Neutrophil (primary cell): ENCODE data around the gene PLXDC2.

Experiments used
- H3K27ac ChIP-seq: fragments of 200-600 bp; sonication (generic); 2 replicates; pipeline ENCODE4 v1.5.1; 2016; ENCODE audit warnings: mild to moderate bottlenecking, moderate library complexity
- H3K27me3 ChIP-seq: fragments of 200-600 bp; sonication (generic); 2 replicates; pipeline ENCODE4 v1.6.0; 2016; ENCODE audit warnings: mild to moderate bottlenecking
- H3K36me3 ChIP-seq: fragments of 200-600 bp; sonication (generic); 2 replicates; pipeline ENCODE4 v1.5.1; 2017
- H3K4me1 ChIP-seq, 2 experiments: fragments of 200-600 bp in 1 of 2; sonication (generic) in 1 of 2; 1 replicate in 1 of 2; 2 replicates in 1 of 2; pipeline versions ENCODE4 v1.5.1 to v1.6.1; 2013 to 2016; ENCODE audit warnings: low read depth in 1 of 2, low read length in 1 of 2, mild to moderate bottlenecking in 1 of 2, moderate library complexity in 1 of 2; ENCODE audit not compliant: control insufficient read depth in 1 of 2, insufficient read depth in 1 of 2
- H3K4me3 ChIP-seq, 2 experiments: fragments of 200-600 bp in 1 of 2; sonication (generic) in 1 of 2; 1 replicate in 1 of 2; 2 replicates in 1 of 2; pipeline ENCODE4 v1.5.1; 2013 to 2016; ENCODE audit warnings: low read depth in 1 of 2, low read length in 1 of 2, mild to moderate bottlenecking in 1 of 2, moderate library complexity in 1 of 2
- H3K9me3 ChIP-seq: fragments of 200-600 bp; sonication (generic); 2 replicates; pipeline ENCODE4 v1.5.1; 2016
- TF ChIP-seq, protein P1 (sequence below): fragments of 200-600 bp; sonication (generic); IDR thresholded peaks from 2 replicates; pipeline ENCODE4 v1.5.1; 2016; ENCODE audit warnings: antibody characterized with exemption

Gene PLXDC2

GRCh38 chr10:20100171-20100570, 283.9 kb downstream of the PLXDC2 start:
- Histone ChIP-seq H3K9me3 (no peaks in the 10 kb centered on the region), H3K4me1 (no peaks in the 10 kb centered on the region), H3K27me3 (no peaks in the 10 kb centered on the region), H3K27ac (no peak overlapping the region), H3K4me3 (no peak overlapping the region), H3K36me3 (no peaks in the 10 kb centered on the region)
- TF ChIP-seq, protein P1, sequence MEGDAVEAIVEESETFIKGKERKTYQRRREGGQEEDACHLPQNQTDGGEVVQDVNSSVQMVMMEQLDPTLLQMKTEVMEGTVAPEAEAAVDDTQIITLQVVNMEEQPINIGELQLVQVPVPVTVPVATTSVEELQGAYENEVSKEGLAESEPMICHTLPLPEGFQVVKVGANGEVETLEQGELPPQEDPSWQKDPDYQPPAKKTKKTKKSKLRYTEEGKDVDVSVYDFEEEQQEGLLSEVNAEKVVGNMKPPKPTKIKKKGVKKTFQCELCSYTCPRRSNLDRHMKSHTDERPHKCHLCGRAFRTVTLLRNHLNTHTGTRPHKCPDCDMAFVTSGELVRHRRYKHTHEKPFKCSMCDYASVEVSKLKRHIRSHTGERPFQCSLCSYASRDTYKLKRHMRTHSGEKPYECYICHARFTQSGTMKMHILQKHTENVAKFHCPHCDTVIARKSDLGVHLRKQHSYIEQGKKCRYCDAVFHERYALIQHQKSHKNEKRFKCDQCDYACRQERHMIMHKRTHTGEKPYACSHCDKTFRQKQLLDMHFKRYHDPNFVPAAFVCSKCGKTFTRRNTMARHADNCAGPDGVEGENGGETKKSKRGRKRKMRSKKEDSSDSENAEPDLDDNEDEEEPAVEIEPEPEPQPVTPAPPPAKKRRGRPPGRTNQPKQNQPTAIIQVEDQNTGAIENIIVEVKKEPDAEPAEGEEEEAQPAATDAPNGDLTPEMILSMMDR = no peak

DNA sequence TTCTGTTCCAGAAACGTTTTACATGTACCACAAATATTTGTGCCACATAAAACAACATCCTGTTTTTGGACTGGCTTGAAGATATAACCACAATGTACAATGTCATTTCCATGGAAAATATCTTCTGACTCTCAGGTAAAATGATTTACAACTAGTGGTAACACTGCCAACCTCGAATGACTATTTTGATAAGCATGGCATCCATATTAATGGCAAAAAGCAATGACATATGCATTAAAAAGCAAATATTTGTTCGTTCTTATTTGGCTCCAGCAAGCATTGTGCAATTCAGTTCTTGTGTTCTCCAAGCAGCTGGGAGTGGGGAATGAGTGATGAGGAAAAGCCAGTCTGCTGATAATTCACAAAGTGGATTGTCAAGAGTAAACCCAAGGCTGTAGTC, 289.0 kb downstream of the PLXDC2 start:
- H3K27ac ChIP-seq = no peak overlapping the region

DNA sequence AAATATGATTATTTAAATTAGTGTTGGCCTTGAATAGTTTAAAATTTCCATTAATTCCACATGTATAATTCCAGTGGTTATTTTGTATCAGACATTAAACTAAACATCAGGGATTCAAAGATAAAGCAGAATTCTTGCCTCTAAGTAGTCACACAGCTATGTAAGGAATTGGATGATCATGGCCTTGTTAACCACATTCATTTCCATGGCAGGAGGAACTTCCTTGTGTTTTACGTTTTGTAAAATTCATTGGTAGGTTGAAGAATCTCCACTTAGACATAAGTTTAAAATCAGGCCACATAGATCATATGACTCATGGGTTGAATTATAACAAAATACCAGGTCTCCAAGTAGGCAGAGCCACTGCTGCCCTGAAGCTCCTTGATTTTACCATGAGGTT, 289.7 kb downstream of the PLXDC2 start:
- Histone ChIP-seq H3K4me3 (no peak overlapping the region), H3K27me3 (no peaks in the 10 kb centered on the region), H3K27ac (no peak overlapping the region), H3K36me3 (no peaks in the 10 kb centered on the region), H3K9me3 (no peaks in the 10 kb centered on the region), H3K4me1 (no peaks in the 10 kb centered on the region)
- TF ChIP-seq, protein P1 = no peak

More for the DNA sequence above, 289.0 kb downstream of the PLXDC2 start:
- Histone ChIP-seq H3K4me1 (no peaks in the 10 kb centered on the region), H3K4me3 (no peak overlapping the region), H3K9me3 (no peaks in the 10 kb centered on the region), H3K36me3 (no peaks in the 10 kb centered on the region), H3K27me3 (no peaks in the 10 kb centered on the region)
- TF ChIP-seq, protein P1 = no peak

DNA sequence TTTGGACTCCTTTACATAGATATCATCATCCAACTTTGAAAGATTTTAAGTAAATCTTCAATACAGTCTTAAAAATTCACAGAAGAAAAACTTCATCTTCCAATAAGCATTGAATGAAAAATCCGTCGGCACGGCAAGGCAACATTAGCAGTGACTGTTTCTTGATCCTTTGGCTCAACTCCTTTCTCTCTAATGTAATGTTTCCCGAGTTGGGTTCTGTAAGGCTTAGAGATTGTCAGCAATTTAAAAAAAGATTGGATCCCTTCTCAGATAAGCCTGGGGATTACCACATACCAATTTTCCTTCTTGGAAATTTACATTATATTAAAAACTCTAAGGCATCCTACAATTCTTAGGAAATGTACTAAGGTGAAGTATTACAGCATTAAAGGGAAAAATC, 291.8 kb downstream of the PLXDC2 start:
- TF ChIP-seq, protein P1 = no peak
- no peaks in the 10 kb centered on the region for H3K9me3 ChIP-seq

DNA sequence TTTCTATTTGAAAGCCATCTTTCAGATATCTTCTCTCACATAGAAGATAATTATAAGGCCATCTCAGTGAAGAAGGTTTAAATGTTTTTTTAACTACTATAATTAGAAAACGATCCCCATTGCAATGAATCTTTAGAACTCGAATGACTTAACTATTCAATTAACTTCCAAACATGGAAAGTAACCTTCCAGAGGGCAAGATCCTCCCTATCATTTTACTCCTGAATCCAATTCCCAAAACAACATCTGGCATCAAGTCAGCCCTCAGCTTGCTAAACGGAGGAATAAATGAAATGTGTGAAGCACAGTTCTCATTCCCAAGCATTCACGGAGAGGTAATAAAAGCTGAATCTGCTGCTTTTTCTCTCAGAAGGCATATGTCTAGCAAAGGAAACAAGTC, 293.4 kb downstream of the PLXDC2 start:
- no peak overlapping the region for H3K4me3 ChIP-seq
- no peak overlapping the region for H3K27ac ChIP-seq
- no peaks in the 10 kb centered on the region for H3K36me3 ChIP-seq
- no peaks in the 10 kb centered on the region for H3K9me3 ChIP-seq
- TF ChIP-seq, protein P1 = no peak
- H3K27me3 ChIP-seq = no peaks in the 10 kb centered on the region
- H3K4me1 ChIP-seq = no peaks in the 10 kb centered on the region

More for the DNA sequence above, 291.8 kb downstream of the PLXDC2 start:
- no peaks in the 10 kb centered on the region for H3K36me3 ChIP-seq
- H3K4me1 ChIP-seq = no peaks in the 10 kb centered on the region
- H3K4me3 ChIP-seq = no peak overlapping the region
- no peak overlapping the region for H3K27ac ChIP-seq
- no peaks in the 10 kb centered on the region for H3K27me3 ChIP-seq
